SU-DHL-6 (cell line): ENCODE measurements around the gene LAPTM5.

Source experiments
- CTCF ChIP-seq: fragments of 200-600 bp; sonication (generic); IDR thresholded peaks from one replicate; pipeline ENCODE4 v1.5.1; 2017; ENCODE audit warnings: antibody characterized with exemption, mild to moderate bottlenecking, low read length, moderate library complexity; ENCODE audit not compliant: insufficient read depth, poor library complexity, severe bottlenecking
- EZH2phosphoT487 ChIP-seq: fragments of 200-600 bp; sonication (generic), shearing (Covaris generic); conservative IDR thresholded peaks from 2 replicates; pipeline ENCODE4 v1.6.1; 2018; ENCODE audit warnings: mild to moderate bottlenecking, antibody characterized with exemption, low read length, moderate library complexity, mixed read lengths

- TF ChIP-seq CTCF: no peak
- TF ChIP-seq EZH2phosphoT487: no peak
Measured at GRCh38 chr1:30698401-30698981, 59.1 kb downstream of the LAPTM5 start.
